ENCODE results near the gene CNNM4.

CNNM4 gene

GRCh38 chr2:96739076-96739632 is 21.5 kb upstream of the CNNM4 start:
- Histone ChIP-seq H3K27ac (ENCODE audit: extremely low read depth, low read depth, low read length) (peak overlapping the region; percentile 48), H3K4me1 (ENCODE audit: control insufficient read depth, insufficient read depth, low read length) (0 out of 2 replicates have a peak, but pooled peaks cover 2% of the 10 kb centered on the region), H3K36me3 (ENCODE audit: control insufficient read depth in 2 of 2, insufficient read depth in 1 of 2, low read length in 2 of 2) (peaks cover 14 to 39% of the 10 kb centered on the region in 2 experiments), H3K4me3 (ENCODE audit: low read depth, low read length) (peak overlapping the region; percentile 90), H3K9me3 (ENCODE audit: control insufficient read depth, insufficient read depth, low read depth, low read length) (no peaks in the 10 kb centered on the region)
- TF ChIP-seq ZNF792 (tag by site-specific recombination; IDR thresholded peaks at IDR 0.05) (no peak), ZNF791 (tag by site-specific recombination; IDR thresholded peaks at IDR 0.05) (no peak), ZNF211 (tag by site-specific recombination; IDR thresholded peaks at IDR 0.05; ENCODE audit: low read depth) (no peak), ZNF37A (tag by site-specific recombination; IDR thresholded peaks at IDR 0.05) (no peak), KLF7 (tag by site-specific recombination; IDR thresholded peaks at IDR 0.05; ENCODE audit: borderline replicate concordance) (no peak)
- ChIA-PET CTCF (interaction anchor here (0.5 to 0.7 kb wide), 3 partner anchors 14 to 99 kb away, joined by 3 to 4 read pairs (median 4); no protein-coding TSS in a partner anchor), POLR2A (no interaction called here)

DNA sequence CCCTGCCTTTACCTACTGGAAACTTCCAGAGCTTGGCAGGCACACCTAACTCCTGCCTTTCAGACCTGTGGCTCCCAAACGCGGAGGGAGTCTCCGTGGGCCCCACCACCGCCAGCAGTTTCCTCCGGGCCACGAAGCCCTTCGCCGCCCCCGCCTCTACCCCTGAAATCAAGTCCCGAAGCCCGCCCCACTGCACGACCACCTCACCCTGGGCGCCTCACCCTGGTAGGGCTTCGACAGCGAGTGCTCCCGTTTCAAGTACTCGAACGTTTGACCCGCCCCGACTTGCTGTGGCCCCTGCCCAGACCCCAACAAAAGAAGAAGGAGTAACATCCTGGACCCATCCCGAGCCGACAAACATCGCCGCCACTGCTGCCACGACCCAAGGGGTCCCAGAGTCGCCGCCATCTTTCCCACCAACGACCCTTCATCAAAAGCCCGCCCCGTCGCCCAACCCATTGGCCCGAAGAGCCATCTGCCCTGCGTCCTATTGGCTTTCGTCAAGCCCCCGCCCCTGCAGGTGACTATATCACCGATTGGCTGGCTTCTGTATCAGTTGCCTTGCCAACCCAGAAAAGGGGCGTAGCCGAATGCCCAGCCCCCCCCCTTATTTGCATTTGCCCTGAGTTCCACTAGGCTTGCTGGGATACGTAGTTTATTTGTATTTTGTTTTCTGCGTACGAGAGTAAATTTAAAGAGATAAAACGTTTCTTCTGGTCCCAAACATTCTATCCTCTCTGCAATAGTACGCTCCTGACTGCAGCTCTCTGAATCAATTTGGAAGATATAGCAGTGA is 20.9 kb upstream of the CNNM4 start, which contains the start of gene LMAN2L:
LMAN2L (minus strand) TSS at position 432 of the 796 bp plus-strand sequence; CDS start at position 408, 24 bp downstream.
- 0 out of 2 replicates have a peak, but pooled peaks cover 2% of the 10 kb centered on the region for H3K4me1 ChIP-seq (ENCODE audit: control insufficient read depth, insufficient read depth, low read length)
- H3K36me3 ChIP-seq (ENCODE audit: control insufficient read depth in 2 of 2, insufficient read depth in 1 of 2, low read length in 2 of 2): peaks cover 14 to 33% of the 10 kb centered on the region in 2 experiments
- peak within 1 kb of the TSS; percentile 90 for H3K4me3 ChIP-seq (ENCODE audit: low read depth, low read length)
- peak within 1 kb of the TSS; percentile 48 for H3K27ac ChIP-seq (ENCODE audit: extremely low read depth, low read depth, low read length)
- no peaks in the 10 kb centered on the region for H3K9me3 ChIP-seq (ENCODE audit: control insufficient read depth, insufficient read depth, low read depth, low read length)
- ChIA-PET CTCF (interaction anchor here (0.5 to 0.7 kb wide), 3 partner anchors 15 to 100 kb away, joined by 3 to 4 read pairs (median 4); no protein-coding TSS in a partner anchor), POLR2A (interaction anchor here (0.8 kb wide), 1 partner anchor 21 kb away, joined by 6 read pairs; the partner anchor contains the start of gene CNNM4)
- TF ChIP-seq ZNF335 (tag by site-specific recombination; conservative IDR thresholded peaks at IDR 0.05): peak; percentile 84
- peak; percentile 87 for TF ChIP-seq ZNF692 (tag by site-specific recombination; IDR thresholded peaks at IDR 0.05)
- TF ChIP-seq ZSCAN30 (tag by site-specific recombination; IDR thresholded peaks at IDR 0.05): no peak
- no peak for TF ChIP-seq ZNF473 (tag by site-specific recombination; IDR thresholded peaks at IDR 0.05)
- no peak for TF ChIP-seq OVOL3 (tag by site-specific recombination; IDR thresholded peaks at IDR 0.05)
- 0 out of 2 replicates have a peak, but pooled peaks have one; percentile 22 for TF ChIP-seq REST (tag by site-specific recombination; IDR thresholded peaks at IDR 0.05)
- TF ChIP-seq ZBTB17 (tag by site-specific recombination; IDR thresholded peaks at IDR 0.05): peak; percentile 31; the same call in 1 of the 2 replicates
- TF ChIP-seq BCL6B (tag by site-specific recombination; IDR thresholded peaks at IDR 0.05): no peak
- peak; percentile 50; the same call in 1 of the 2 replicates for TF ChIP-seq ZXDB (tag by site-specific recombination; IDR thresholded peaks at IDR 0.05)
- peak; percentile 40; the same call in 1 of the 2 replicates for TF ChIP-seq KLF10 (tag by site-specific recombination; IDR thresholded peaks at IDR 0.05)
- TF ChIP-seq YY1 (tag by site-specific recombination; IDR thresholded peaks at IDR 0.05): peak; percentile 66; the same call in 1 of the 2 replicates
- no peak for TF ChIP-seq ZNF518A (tag by site-specific recombination; conservative IDR thresholded peaks at IDR 0.05; ENCODE audit: low read depth)
- peak; percentile 93 for TF ChIP-seq SP3 (tag by site-specific recombination; IDR thresholded peaks at IDR 0.05)
- peak; percentile 64 for TF ChIP-seq GLIS1 (tag by site-specific recombination; IDR thresholded peaks at IDR 0.05)
- no peak for TF ChIP-seq TRIM28 (IDR thresholded peaks at IDR 0.05; ENCODE audit: borderline replicate concordance, low read length)
- peak; percentile 94 for TF ChIP-seq GLIS2 (tag by site-specific recombination; IDR thresholded peaks at IDR 0.05)
- TF ChIP-seq KLF8 (tag by site-specific recombination; IDR thresholded peaks at IDR 0.05): 0 out of 2 replicates have a peak, but pooled peaks have one; percentile 18
